Astrocyte of the cerebellum (primary cell): ENCODE data around the gene MAMDC2.

Experiments used
- DNase-seq: peaks from one replicate; pipeline ENCODE4 v3.0.0-alpha.2; 2011; ENCODE audit warnings: low read depth
- H3K4me3 ChIP-seq: 2 replicates; pipeline ENCODE4 v1.5.1; 2011; ENCODE audit warnings: mild to moderate bottlenecking, low read depth, low read length, moderate library complexity
- CTCF ChIP-seq: IDR thresholded peaks from 2 replicates; pipeline ENCODE4 v1.5.1; 2012; ENCODE audit warnings: low read length, low read depth, moderate library complexity, mild to moderate bottlenecking; ENCODE audit errors: missing control alignments
- in situ Hi-C: cut with HindIII; loops from 2 replicates; pipeline ENCODE4 v1.10.0; 2017; ENCODE audit warnings: low sequenced_read_pairs

Gene MAMDC2

GRCh38 chr9:70137577-70137976 lies 93.9 kb downstream of the MAMDC2 start:
- no peak for TF ChIP-seq CTCF
- in situ Hi-C loops: no loop called here
- H3K4me3 ChIP-seq: no peak overlapping the region
- no peak for DNase-seq

- no peak for TF ChIP-seq CTCF
- no peak overlapping the region for H3K4me3 ChIP-seq
- DNase-seq: no peak
- in situ Hi-C loops: no loop called here
Observed at GRCh38 chr9:70142101-70142500, 98.5 kb downstream of the MAMDC2 start.

DNA sequence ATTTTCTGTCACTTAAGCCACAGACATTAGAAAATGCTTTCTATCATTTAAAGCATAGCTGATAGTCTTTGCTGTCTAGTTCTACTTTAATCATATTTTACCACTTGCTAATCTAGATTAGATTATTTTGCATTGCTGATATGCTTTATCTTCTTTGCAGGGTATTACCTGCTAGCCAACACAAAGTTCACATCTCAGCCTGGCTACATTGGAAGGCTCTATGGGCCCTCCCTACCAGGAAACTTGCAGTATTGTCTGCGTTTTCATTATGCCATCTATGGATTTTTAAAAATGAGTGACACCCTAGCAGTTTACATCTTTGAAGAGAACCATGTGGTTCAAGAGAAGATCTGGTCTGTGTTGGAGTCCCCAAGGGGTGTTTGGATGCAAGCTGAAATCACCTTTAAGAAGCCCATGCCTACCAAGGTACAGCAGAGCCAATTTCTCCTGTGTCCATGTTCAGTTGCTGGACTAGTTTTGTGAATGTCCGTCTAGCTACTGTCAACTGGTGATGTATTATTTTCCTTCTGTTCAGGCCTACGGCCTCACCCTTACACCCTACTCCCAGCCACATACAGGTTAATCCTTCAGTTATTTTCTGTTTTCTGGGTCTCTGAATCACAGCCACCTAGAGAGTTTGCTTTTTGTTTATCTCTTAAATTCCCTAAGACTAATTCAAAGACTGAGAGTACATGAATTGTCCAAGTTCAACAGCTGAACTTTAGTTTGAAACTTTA lies 99.9 kb downstream of the MAMDC2 start:
- DNase-seq: no peak
- in situ Hi-C loops: no loop called here
- no peak overlapping the region for H3K4me3 ChIP-seq
- TF ChIP-seq CTCF: no peak

GRCh38 chr9:70144131-70144503 lies 100.5 kb downstream of the MAMDC2 start:
- in situ Hi-C loops: no loop called here
- TF ChIP-seq CTCF: no peak
- no peak for DNase-seq
- H3K4me3 ChIP-seq: no peak overlapping the region

GRCh38 chr9:70145981-70146380 lies 102.3 kb downstream of the MAMDC2 start:
- TF ChIP-seq CTCF: no peak
- in situ Hi-C loops: no loop called here
- DNase-seq: no peak

GRCh38 chr9:70147196-70147595 lies 103.5 kb downstream of the MAMDC2 start:
- in situ Hi-C loops: no loop called here

More at GRCh38 chr9:70145981-70146380, 102.3 kb downstream of the MAMDC2 start:
- no peak overlapping the region for H3K4me3 ChIP-seq

More at GRCh38 chr9:70147196-70147595, 103.5 kb downstream of the MAMDC2 start:
- no peak for TF ChIP-seq CTCF
- no peak overlapping the region for H3K4me3 ChIP-seq
- DNase-seq: no peak
